Endothelial cell of umbilical vein (primary cell): ENCODE results near the gene SWAP70.

Experiments
- CTCF ChIP-seq, 2 donors: IDR thresholded peaks; 1 replicate in 1 of 2; 2 replicates in 1 of 2; pipeline ENCODE4 v1.5.1; 2011; ENCODE audit warnings: low read length in 2 of 2, mild to moderate bottlenecking in 2 of 2, moderate library complexity in 2 of 2, control low read depth in 1 of 2, inconsistent platforms in 1 of 2, low read depth in 1 of 2; ENCODE audit not compliant: insufficient read depth in 1 of 2; ENCODE audit errors: extremely low read depth in 1 of 2
- EZH2 ChIP-seq: IDR thresholded peaks from 2 replicates; pipeline ENCODE4 v1.6.1; 2012; ENCODE audit warnings: borderline replicate concordance, low read depth, mild to moderate bottlenecking, moderate library complexity, low read length, inconsistent platforms; ENCODE audit not compliant: severe bottlenecking
- FOS ChIP-seq: IDR thresholded peaks from 2 replicates; pipeline ENCODE4 v1.6.1; 2011; ENCODE audit warnings: mild to moderate bottlenecking, low read length, moderate library complexity, borderline replicate concordance; ENCODE audit not compliant: insufficient read depth
- MAX ChIP-seq: IDR thresholded peaks from 2 replicates; pipeline ENCODE4 v1.6.1; 2011; ENCODE audit not compliant: insufficient read depth, insufficient read length
- POLR2A ChIP-seq: IDR thresholded peaks from 2 replicates; pipeline ENCODE4 v1.6.1; 2012; ENCODE audit warnings: low read depth, mild to moderate bottlenecking, control low read depth, low read length

- no peak for TF ChIP-seq MAX
- TF ChIP-seq EZH2: no peak
- no peak for TF ChIP-seq CTCF (IDR thresholded peaks at IDR 0.05; ENCODE audit: extremely low read depth in 1 of 2, insufficient read depth in 1 of 2, low read depth in 1 of 2, low read length in 2 of 2)
- no peak for TF ChIP-seq FOS
- no peak for TF ChIP-seq POLR2A
Observed at GRCh38 chr11:9687711-9688477, 24.0 kb downstream of the SWAP70 start.
